ENCODE results near the gene CATSPER1.
A peak's percentile ranks its signal among the peaks of the same experiment; 100 is the strongest.
"Not testable (repeated sequence)": the region's sequence is repeated elsewhere in the genome, so short reads cannot be mapped to it uniquely, and the experiment has no call there.

CATSPER1 gene

GRCh38 chr11:66020618-66021357 is 5.5 kb downstream of the CATSPER1 start:
- peak; percentile 84 for DNase-seq

- DNase-seq, result no peak
Observed at GRCh38 chr11:66020212-66020611, 6.1 kb downstream of the CATSPER1 start.

- no peak for DNase-seq
Observed at GRCh38 chr11:66017321-66017720, 9.0 kb downstream of the CATSPER1 start.

- no peak for DNase-seq
Observed at GRCh38 chr11:66016793-66017177, 9.5 kb downstream of the CATSPER1 start.

- no peak for DNase-seq
Observed at GRCh38 chr11:66015936-66016792, 10.1 kb downstream of the CATSPER1 start.

- peak; percentile 69 for DNase-seq
Observed at GRCh38 chr11:66015454-66015881, 10.8 kb downstream of the CATSPER1 start.

GRCh38 chr11:66014804-66015453 is 11.3 kb downstream of the CATSPER1 start:
- DNase-seq, result no peak

GRCh38 chr11:66013762-66014100 is 12.5 kb downstream of the CATSPER1 start:
- DNase-seq, result no peak

- DNase-seq, result peak; percentile 85
Observed at GRCh38 chr11:66012946-66013761, 13.1 kb downstream of the CATSPER1 start.

- DNase-seq, result no peak
Observed at GRCh38 chr11:66012371-66012945, 13.8 kb downstream of the CATSPER1 start.

- DNase-seq, result no peak
Observed at GRCh38 chr11:66011785-66012303, 14.4 kb downstream of the CATSPER1 start, which contains the start of gene CST6. Gene CST6 (plus strand): TSS chr11:66012008. CDS start chr11:66012045, 37 bp downstream.

- peak; percentile 97 for DNase-seq
Observed at GRCh38 chr11:66011239-66011784, 15.0 kb downstream of the CATSPER1 start.

- not testable (repeated sequence) for DNase-seq
Observed at GRCh38 chr11:66010036-66010435, 16.2 kb downstream of the CATSPER1 start.

- DNase-seq, result no peak
Observed at GRCh38 chr11:66008468-66009101, 17.7 kb downstream of the CATSPER1 start.

GRCh38 chr11:66008095-66008467 is 18.2 kb downstream of the CATSPER1 start:
- no peak for DNase-seq

- no peak for DNase-seq
Observed at GRCh38 chr11:66007201-66007634, 19.1 kb downstream of the CATSPER1 start.

- peak; percentile 75 for DNase-seq
Observed at GRCh38 chr11:66006891-66007176, 19.4 kb downstream of the CATSPER1 start.

- no peak for DNase-seq
Observed at GRCh38 chr11:66006134-66006890, 20.0 kb downstream of the CATSPER1 start.

GRCh38 chr11:66004186-66004585 is 22.1 kb downstream of the CATSPER1 start:
- no peak for DNase-seq

- no peak for DNase-seq
Observed at GRCh38 chr11:66003291-66003690, 23.0 kb downstream of the CATSPER1 start.
